Endodermal cell (in vitro differentiated cells): Measurements from ENCODE around the gene KCNB1. TPM values are rescaled to one million over a fixed set of nuclear protein-coding genes. Genes with fewer than 3 reads are reported as not detected.

Source experiments
- DNase-seq: peaks from one replicate; pipeline ENCODE4 v3.0.0-alpha.2; 2017
- H3K27ac ChIP-seq: 2 replicates; pipeline ENCODE4 v1.5.1; 2013; ENCODE audit warnings: mild to moderate bottlenecking, low read depth, low read length, moderate library complexity
- H3K27me3 ChIP-seq: 2 replicates; pipeline ENCODE4 v1.6.1; 2013; ENCODE audit warnings: mild to moderate bottlenecking, low read length, moderate library complexity; ENCODE audit not compliant: insufficient read depth, control insufficient read depth, poor library complexity, severe bottlenecking
- H3K36me3 ChIP-seq: 2 replicates; pipeline ENCODE4 v1.7.0; 2013; ENCODE audit warnings: mild to moderate bottlenecking, low read length, moderate library complexity; ENCODE audit not compliant: control insufficient read depth, insufficient read depth
- H3K4me1 ChIP-seq: one replicate; pipeline ENCODE4 v1.7.0; 2013; ENCODE audit warnings: low read length; ENCODE audit not compliant: control insufficient read depth, insufficient read depth
- H3K4me3 ChIP-seq: 2 replicates; pipeline ENCODE4 v1.5.1; 2013; ENCODE audit warnings: mild to moderate bottlenecking, low read length, moderate library complexity
- H3K9ac ChIP-seq: 2 replicates; pipeline ENCODE4 v1.6.1; 2013; ENCODE audit warnings: mild to moderate bottlenecking, low read length, moderate library complexity; ENCODE audit not compliant: poor library complexity, severe bottlenecking; ENCODE audit errors: extremely low read depth
- H3K9me3 ChIP-seq: 2 replicates; pipeline ENCODE4 v1.6.1; 2013; ENCODE audit warnings: mild to moderate bottlenecking, low read length, moderate library complexity; ENCODE audit not compliant: control insufficient read depth
- H3K27ac Mint-ChIP-seq: 2 replicates; pipeline ENCODE4 v1.8.0; 2020; ENCODE audit warnings: mixed read lengths
- H3K27me3 Mint-ChIP-seq: 2 replicates; pipeline ENCODE4 v1.8.0; 2021; ENCODE audit warnings: mild to moderate bottlenecking, mixed read lengths; ENCODE audit not compliant: insufficient read depth
- H3K36me3 Mint-ChIP-seq: 2 replicates; pipeline ENCODE4 v1.8.0; 2020; ENCODE audit warnings: low read depth, mixed read lengths
- H3K4me1 Mint-ChIP-seq: 2 replicates; pipeline ENCODE4 v1.8.0; 2020; ENCODE audit warnings: mixed read lengths
- H3K4me3 Mint-ChIP-seq: 2 replicates; pipeline ENCODE4 v1.8.0; 2020; ENCODE audit warnings: mild to moderate bottlenecking, moderate library complexity, mixed read lengths
- H3K9me3 Mint-ChIP-seq: 2 replicates; pipeline ENCODE4 v1.8.0; 2020; ENCODE audit warnings: mild to moderate bottlenecking, mixed read lengths
- WGBS, 2 experiments: methylation state at CpG; one replicate each; pipeline versions ENCODE4 v1.1.5 to v1.1.7; 2013; ENCODE audit warnings: missing lambda C conversion rate in 2 of 2, mixed read lengths in 1 of 2; ENCODE audit not compliant: insufficient coverage in 1 of 2, insufficient read length in 1 of 2; 5-methylcytosine and 5-hydroxymethylcytosine counted together
- total RNA-seq, 2 donors: library from RNA; stranded (reverse); fragmentation: NEBNext Ultra II Directional in 1 of 2; extraction: Animal tissue kit (Norgen Biotek cat#: 25700) in 1 of 2; gene quantifications; 2 replicates in 1 of 2; 3 replicates in 1 of 2; pipeline ENCODE4 v1.2.1, GENCODE V29; 2021
- TF ChIP-seq, protein P1 (sequence below): fragments of 200-600 bp; sonication (generic); conservative IDR thresholded peaks from 2 replicates; pipeline ENCODE4 v1.5.0; 2021; ENCODE audit warnings: antibody characterized with exemption, mild to moderate bottlenecking

Gene KCNB1
- total RNA-seq, 2 donors from 2014 or later: 0.46 to 0.84 TPM

DNA sequence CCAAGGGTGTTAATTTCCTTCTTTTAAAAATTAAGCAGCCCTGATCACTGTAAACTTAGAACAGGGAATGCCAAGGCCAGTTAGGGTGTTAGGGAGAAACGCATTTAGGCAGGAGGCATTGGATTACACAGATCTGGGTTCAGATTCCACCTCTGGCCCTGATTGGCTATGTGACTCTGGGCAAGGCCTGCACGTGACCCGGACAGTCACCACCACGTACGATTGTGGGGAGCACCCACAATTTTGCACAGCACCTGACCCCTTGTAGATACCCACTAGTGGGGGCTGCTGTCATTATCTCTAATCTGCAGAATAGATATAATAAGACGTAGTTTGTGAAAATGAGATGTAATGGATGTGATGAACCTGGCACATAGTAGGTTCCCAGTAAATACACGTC lies 145.1 kb downstream of the KCNB1 start:
- no peaks in the 10 kb centered on the region for H3K27me3 ChIP-seq

GRCh38 chr20:49336786-49337185 lies 145.7 kb downstream of the KCNB1 start:
- TF ChIP-seq, protein P1, sequence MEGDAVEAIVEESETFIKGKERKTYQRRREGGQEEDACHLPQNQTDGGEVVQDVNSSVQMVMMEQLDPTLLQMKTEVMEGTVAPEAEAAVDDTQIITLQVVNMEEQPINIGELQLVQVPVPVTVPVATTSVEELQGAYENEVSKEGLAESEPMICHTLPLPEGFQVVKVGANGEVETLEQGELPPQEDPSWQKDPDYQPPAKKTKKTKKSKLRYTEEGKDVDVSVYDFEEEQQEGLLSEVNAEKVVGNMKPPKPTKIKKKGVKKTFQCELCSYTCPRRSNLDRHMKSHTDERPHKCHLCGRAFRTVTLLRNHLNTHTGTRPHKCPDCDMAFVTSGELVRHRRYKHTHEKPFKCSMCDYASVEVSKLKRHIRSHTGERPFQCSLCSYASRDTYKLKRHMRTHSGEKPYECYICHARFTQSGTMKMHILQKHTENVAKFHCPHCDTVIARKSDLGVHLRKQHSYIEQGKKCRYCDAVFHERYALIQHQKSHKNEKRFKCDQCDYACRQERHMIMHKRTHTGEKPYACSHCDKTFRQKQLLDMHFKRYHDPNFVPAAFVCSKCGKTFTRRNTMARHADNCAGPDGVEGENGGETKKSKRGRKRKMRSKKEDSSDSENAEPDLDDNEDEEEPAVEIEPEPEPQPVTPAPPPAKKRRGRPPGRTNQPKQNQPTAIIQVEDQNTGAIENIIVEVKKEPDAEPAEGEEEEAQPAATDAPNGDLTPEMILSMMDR: no peak
- H3K36me3 Mint-ChIP-seq: no peaks in the 10 kb centered on the region
- no peaks in the 10 kb centered on the region for H3K9me3 Mint-ChIP-seq

More for the DNA sequence above, 145.1 kb downstream of the KCNB1 start:
- Mint-ChIP-seq H3K27me3 (no peaks in the 10 kb centered on the region), H3K36me3 (no peaks in the 10 kb centered on the region), H3K27ac (no peak overlapping the region), H3K4me3 (no peak overlapping the region), H3K9me3 (no peaks in the 10 kb centered on the region), H3K4me1 (no peaks in the 10 kb centered on the region)
- no peak for DNase-seq
- WGBS, 2 experiments: 80 to 88% methylated on average over 5 to 6 of the region's 7 CpGs
- Histone ChIP-seq H3K27ac (no peak overlapping the region), H3K4me1 (no peaks in the 10 kb centered on the region), H3K36me3 (no peaks in the 10 kb centered on the region), H3K9me3 (no peaks in the 10 kb centered on the region), H3K9ac (no peak overlapping the region), H3K4me3 (no peak overlapping the region)
- TF ChIP-seq, protein P1: no peak

DNA sequence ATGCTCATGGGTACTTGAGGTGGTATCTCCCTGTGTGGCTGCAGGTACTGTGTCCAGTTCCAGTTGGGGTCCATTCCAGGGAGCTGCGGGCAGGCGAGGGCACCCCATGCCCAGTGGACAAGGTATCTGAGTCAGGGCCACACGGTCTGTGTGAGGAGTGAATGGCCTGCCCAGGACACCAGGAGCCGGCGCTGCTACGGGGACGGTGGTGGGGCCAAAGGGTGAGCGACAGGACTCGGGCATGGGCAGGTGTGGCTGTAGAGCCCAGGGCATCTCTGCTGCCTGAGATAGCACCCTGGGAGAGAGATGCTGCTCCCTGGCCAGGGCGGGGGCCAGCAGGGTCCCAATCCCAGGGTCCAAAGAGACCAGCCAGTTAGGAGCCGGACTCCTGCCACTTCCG lies 147.0 kb downstream of the KCNB1 start:
- WGBS, 2 experiments: 79 to 92% methylated on average over 4 to 12 of the region's 12 CpGs
- H3K9me3 Mint-ChIP-seq: no peaks in the 10 kb centered on the region
- DNase-seq: no peak
- H3K4me3 ChIP-seq: no peak overlapping the region
- no peak overlapping the region for H3K4me3 Mint-ChIP-seq
- no peaks in the 10 kb centered on the region for H3K4me1 ChIP-seq
- TF ChIP-seq, protein P1: no peak
- no peak overlapping the region for H3K9ac ChIP-seq
- H3K36me3 Mint-ChIP-seq: no peaks in the 10 kb centered on the region
- peaks cover 4% of the 10 kb centered on the region for H3K27me3 Mint-ChIP-seq
- no peaks in the 10 kb centered on the region for H3K36me3 ChIP-seq
- H3K27ac ChIP-seq: no peak overlapping the region
- H3K4me1 Mint-ChIP-seq: no peaks in the 10 kb centered on the region
- H3K9me3 ChIP-seq: no peaks in the 10 kb centered on the region
- no peaks in the 10 kb centered on the region for H3K27me3 ChIP-seq
- no peak overlapping the region for H3K27ac Mint-ChIP-seq

More at GRCh38 chr20:49336786-49337185, 145.7 kb downstream of the KCNB1 start:
- H3K4me1 ChIP-seq: no peaks in the 10 kb centered on the region
- H3K27ac ChIP-seq: no peak overlapping the region
- 92% methylated on average over 7 of the region's 7 CpGs for WGBS, 2 experiments
- no peak overlapping the region for H3K4me3 ChIP-seq
- Mint-ChIP-seq H3K4me1 (no peaks in the 10 kb centered on the region), H3K27ac (no peak overlapping the region), H3K4me3 (no peak overlapping the region), H3K27me3 (no peaks in the 10 kb centered on the region)
- no peak overlapping the region for H3K9ac ChIP-seq
- no peaks in the 10 kb centered on the region for H3K9me3 ChIP-seq
- DNase-seq: no peak
- H3K27me3 ChIP-seq: no peaks in the 10 kb centered on the region
- no peaks in the 10 kb centered on the region for H3K36me3 ChIP-seq
